ENCODE measurements around the gene CATSPER1.

DNA sequence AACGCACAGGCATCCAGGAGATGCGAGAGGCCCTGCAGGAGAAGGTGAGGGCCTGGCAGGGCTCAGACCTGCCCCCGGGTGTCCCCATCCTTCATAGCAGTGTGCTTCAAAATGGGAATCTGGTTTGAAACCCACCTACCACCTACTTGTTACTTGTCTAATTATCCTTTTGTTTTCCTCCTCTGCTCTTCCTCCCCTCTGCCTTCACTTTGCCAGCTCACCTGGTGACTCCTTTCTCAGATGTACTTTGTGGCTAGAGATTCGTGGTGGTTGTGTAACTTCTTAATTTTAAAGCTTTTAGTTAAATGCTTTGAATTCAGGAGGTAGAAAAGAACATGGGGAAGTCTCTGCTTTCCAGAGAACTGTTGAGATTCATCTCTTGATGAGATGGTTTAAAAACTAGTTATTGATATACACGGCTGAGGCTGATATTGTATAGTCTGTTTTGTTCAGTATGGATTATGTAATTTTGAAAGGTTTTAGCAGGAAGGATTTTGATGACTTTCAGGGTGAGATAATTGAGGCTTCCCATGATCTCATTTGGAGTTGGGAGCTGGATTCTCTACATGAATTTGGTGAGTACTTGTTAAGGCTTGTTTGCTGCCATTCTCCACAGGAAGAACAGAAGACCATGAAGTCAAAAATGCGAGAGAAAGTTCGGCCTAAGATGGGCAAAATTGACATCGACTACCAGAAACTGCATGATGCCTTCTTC is 33.8 kb upstream of the CATSPER1 start:
- TF ChIP-seq CTCF (conservative IDR thresholded peaks at IDR 0.05; ENCODE audit: low read depth, low read length) (no peak), EZH2 (IDR thresholded peaks at IDR 0.05; ENCODE audit: low read length, unreplicated experiment) (no peak), EZH2phosphoT487 (IDR thresholded peaks at IDR 0.05; ENCODE audit: borderline replicate concordance, low read length) (no peak)
